EH (cell line): ENCODE data around the gene ISM1.

ENCODE experiments used
- DNase-seq: peaks from one replicate; pipeline ENCODE4 v3.0.0-alpha.2; 2015; ENCODE audit warnings: low read depth

Gene ISM1

DNA sequence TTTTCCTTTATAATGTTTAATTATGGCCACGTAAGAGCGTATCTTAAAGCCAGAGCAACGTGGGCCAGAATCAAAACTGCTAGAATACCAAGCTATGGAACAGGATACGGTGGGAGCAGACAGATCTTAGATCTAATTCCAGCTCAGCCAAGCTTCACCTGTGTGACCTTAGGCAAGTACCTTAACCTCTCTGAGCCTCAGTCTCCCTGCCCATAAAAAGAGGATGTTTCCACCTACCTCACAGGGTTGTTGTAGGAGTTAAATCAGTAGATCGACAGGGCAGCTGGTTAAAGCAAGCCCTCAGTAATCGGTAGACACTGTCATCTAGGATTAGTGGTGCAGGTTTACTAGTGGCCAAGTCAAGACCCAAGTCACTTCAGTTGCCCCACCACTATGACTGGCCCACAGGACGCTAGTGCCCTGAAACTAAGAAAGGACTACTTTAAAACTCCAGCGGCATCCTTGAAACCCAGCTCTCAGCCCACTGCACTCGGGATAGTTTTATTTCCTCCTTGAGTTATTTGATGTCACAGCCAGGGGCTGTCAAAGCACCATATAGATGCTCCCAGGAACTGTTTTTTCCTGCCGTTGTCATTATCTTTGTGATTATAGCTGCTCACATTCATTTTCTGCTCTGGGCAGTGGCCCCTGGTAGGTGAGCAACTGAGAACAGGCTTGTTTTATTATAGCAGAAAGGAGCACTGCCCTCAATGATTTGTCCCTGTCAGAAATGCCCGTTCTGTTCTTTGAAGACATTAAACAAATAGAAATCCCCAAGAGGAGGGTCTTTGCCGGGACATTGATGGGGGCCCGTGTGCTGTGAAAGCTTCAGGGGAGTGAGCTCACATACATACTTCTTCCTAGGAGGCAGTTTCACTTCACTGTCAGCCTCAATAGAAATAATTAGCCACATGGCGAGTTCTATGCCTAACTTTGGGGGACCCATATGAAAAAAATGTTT is 63.1 kb downstream of the ISM1 start:
- DNase-seq: no peak

DNA sequence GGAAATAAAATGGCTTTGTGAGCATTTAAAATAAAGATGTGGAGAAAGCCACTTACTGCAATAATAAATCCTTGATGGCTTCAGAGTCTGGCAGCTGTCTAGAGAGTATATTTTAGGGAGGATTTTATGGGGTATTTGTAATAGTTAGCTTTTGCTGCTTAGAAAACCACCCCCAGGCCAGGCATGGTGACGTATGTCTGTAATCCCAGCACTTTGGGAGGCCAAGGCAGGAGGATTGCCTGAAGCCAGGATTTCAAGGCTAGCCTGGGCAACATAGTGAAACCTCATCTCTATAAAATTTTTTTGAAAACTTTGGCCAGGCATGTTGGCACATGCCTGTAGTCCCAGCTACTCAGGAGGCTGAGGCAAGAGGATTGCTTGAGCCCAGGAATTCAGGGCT is 63.8 kb downstream of the ISM1 start:
- peak; percentile 13 for DNase-seq

DNA sequence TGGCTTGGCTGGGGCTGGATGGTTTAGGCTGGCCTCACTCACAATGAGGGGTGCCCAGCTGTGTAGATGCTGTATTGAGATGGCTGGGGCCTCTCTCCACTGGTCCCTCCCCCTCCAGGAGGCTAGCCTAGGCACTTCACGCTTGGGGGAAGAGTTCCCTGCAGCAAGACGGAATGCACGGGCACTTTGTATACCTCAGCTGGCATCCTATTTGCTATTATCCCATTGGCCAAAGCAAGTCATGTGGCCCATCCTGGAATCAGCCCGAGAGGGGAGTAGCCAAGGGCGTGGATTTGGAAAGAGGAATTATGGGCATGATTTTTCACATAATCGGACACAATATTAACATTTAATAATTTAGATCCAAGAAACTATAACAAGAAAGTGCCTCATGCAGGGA is 64.3 kb downstream of the ISM1 start:
- no peak for DNase-seq

DNA sequence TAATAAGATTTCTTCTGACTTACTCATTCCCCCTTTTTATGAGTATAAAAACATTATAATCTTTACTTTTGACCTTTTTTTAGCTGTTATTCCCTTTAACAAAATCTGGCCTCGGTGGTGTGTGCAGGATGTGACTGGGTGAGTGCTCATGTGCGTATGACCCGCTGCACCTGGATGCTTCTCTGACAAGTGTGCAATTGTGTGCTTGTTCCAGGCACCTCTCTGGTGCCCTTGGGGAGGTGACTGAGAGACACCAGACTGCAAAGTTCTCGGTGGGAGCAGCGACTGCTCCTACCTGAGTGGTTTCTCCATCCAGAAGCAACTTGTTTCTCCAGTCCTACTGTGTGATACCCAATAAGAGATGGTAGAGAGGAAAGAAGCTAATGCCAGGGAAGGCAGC is 65.0 kb downstream of the ISM1 start:
- DNase-seq: no peak

DNA sequence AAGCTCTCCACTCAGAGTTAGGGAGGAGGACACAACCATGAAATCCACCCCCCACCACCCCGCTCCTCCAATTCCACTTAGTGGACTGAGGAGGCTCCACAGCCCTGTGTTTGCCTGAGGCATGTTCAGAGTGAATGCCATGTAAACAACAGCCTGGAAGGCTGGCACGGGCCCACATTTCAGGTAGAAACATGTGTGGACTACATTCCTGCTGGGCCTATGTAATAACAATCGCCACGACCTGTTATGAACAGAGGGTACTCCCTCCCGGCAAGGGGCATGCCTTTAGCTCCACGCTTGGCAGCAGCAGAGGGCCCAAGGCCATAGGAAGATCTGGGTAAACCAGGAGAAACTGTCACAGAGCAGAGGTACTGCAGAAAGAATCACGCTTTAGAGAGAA is 65.5 kb downstream of the ISM1 start:
- DNase-seq: no peak

DNA sequence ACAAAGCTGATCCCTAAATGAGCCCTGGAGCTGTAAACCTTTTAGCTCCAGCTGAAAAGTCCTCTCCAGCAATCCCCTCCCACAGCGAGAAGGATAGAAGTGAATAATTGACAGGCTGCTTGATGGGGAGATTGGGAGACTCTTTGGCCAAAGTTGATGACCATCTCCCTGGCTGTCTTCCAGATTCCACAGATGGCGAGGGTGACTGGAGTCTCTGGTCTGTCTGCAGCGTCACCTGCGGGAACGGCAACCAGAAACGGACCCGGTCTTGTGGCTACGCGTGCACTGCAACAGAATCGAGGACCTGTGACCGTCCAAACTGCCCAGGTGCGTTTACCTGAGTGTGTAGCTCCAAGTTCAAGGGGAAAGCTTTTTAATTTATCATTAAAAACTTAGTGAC is 67.3 kb downstream of the ISM1 start:
- no peak for DNase-seq

DNA sequence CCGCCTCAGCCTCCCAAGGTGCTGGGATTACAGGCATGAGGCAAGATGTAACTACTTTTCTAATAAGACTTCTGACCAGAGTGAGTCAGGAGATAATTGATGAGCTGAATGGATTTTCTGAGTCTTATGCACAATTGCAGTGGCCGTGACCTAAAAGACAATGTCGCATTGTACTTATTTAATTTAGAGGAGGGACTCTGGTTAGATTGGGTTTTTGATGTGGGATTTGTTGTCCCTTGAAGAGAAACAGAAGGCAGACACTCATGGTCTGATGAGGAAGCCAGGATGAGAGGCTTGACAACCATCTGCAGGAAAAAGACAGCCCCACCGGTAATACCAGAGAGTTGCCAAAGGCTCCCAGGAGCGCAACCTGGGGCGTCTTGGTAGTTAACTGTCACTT is 68.0 kb downstream of the ISM1 start:
- DNase-seq: no peak

DNA sequence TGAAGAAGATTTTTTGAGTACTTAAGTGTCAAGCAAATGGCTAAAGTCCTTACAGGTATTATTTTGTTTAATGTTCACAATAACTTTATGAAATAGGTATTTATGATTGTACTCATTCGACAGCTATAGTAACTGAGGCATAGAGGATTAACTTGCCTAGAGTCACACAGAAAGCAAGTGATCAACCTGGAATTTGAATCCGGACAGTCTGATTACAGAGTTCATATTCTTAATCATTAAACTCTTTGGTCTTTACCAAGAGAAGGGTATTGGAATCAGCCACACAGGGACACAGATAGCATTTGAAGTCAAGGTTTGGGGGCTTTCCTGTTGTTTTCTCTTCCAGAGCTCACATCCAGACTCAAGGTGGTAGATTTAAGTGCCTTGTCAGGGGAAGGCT is 69.7 kb downstream of the ISM1 start:
- no peak for DNase-seq

DNA sequence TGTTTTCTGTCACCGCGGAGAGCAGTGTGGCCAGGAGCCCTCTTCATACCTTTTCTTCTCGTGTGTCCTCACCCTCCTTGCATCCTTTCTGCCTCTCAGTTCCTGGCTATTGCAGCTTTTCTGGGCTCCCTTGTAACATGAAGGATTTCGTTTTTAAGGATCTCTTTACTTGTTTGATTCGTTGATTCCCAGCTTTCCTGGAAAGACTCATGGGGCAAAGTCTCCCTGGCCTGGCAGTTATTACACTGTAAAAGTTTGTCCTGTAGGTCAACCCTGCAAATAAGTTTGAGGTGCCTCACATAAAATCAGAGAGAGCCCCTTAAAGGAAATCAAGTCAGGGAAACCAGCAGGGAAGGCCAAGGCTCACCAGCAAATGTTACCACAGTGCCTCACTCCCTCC is 70.1 kb downstream of the ISM1 start:
- no peak for DNase-seq

DNA sequence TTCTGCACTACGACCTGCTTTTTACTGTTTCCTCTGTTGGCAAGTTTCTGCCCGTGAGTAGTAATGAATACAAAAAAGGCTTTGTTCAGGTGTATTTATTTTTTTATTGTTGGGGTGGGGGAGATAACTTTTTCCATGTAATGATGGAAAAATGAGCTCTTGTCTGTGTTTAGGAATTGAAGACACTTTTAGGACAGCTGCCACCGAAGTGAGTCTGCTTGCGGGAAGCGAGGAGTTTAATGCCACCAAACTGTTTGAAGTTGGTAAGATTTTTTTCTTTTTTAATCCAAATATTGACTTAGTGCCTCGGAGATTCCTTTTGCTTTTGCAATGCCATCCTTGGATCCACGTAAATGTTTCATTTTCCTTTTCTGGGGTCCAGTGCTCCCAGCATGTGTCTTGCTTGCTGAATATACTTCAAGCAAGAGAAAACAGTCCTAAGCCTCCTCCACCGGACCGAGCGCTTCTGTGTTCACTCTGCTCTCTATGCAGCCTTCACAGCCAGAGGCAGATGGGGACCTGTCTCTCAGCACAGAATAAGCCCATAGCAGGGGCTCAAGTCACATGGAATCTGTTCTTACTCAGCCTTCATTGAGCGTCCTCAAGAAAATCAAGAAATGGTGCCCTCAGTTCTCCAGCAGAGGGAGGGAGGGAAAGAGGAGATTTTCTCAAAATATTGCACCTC is 71.3 kb downstream of the ISM1 start:
- DNase-seq: no peak

DNA sequence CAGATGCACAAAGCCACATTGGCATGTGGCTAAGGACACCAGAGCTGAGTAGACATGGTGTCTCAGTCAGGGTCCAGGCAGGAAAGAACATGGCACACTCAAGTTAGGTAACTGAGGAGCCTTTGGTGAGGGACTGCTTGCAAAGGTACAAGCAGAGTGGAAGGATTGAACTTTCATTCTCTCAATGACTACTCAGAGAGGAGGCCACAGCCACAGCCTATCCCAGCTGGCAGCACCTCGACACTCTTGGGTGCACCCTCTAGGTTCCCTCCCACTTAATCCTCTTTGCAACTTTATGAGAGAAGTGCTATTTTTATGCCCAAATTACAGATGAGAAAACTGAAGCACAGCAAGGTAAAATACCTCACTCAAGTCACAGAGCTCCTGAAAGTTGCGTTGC is 73.4 kb downstream of the ISM1 start:
- no peak for DNase-seq

DNA sequence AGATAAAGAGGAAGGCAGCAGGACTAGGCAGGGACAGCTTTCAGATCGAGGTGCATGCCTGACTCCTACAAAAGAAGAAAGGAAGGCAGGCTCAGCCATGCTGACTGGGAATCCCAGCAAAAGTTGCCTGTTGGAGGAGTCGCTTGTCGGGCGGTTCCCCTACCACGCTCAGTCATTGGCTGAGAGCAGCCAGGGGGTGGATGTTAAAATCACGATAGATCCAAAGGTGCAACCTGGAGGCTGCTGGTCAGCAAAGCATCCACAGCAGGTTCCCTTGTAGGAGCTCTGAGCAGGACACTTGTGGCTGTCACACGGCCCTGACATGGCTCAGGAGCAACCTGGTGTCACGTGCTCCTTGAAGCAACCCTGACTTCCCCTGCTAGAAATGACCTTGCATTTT is 74.6 kb downstream of the ISM1 start:
- no peak for DNase-seq

DNA sequence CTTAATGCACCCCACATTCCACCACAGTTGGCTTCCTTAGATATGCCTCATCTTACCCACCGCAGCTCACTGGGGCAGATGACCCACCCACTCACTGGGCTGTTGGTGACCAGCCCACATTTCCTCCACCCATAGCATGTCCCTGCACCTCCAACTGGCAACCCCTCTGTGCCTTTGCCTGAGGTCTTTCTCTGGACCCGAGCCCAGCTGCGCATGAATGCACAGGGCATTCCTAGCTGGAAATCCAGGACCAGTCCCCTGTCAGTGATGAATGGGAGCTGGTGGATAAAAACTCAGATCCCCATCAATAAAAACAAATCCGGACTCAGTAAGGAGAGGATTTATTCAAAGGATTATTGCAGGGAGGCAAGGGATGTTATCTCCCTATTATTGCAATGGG is 75.0 kb downstream of the ISM1 start:
- DNase-seq: no peak

DNA sequence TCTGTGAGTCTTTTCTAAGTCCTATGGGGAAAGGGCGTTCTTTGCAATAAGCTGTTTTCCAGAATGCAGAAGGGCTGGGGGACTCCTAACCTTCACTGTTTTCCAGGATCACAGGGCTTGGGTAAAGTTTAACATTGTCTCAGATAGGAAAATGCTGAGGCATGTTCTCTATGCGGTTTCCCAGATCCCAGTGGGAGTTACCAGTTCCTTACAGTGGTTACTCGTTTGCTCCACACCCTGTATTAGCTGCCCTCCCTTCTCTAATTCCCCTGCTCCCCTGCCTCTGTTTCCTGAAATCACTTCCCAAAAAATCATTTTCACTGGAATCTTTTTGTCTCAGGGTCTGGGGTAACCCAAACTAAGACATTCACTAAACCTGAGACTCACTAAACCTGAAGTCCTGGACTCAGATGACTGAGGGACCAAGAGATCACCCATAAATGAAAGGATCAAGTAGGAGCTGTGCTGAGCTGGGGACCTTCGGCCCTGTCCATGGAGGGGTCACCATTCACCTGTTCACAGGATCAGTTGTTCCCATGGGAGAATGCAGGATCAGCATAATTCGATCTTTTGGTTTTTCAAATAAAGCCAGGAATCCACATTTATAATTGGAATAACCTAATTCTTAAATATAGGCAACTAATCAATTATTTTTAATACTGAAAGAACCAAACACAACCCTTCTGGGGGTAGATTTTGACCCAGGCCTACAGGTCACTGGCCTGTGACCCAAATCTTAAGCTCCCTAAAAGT is 76.2 kb downstream of the ISM1 start:
- no peak for DNase-seq

DNA sequence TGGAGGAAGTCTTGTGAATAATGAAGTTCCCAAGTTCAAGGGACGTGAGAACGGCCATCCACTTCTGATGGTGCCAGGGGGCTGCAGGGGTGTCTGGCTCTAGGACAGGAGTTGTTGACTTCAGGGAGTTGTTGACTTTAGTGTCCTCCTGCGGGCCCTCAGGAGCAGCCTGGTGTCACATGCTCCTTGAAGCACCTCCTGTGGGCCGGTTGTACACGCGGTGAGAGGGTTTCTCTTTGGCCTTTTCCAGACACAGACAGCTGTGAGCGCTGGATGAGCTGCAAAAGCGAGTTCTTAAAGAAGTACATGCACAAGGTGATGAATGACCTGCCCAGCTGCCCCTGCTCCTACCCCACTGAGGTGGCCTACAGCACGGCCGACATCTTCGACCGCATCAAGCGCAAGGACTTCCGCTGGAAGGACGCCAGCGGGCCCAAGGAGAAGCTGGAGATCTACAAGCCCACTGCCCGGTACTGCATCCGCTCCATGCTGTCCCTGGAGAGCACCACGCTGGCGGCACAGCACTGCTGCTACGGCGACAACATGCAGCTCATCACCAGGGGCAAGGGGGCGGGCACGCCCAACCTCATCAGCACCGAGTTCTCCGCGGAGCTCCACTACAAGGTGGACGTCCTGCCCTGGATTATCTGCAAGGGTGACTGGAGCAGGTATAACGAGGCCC is 77.8 kb downstream of the ISM1 start:
- DNase-seq: no peak

DNA sequence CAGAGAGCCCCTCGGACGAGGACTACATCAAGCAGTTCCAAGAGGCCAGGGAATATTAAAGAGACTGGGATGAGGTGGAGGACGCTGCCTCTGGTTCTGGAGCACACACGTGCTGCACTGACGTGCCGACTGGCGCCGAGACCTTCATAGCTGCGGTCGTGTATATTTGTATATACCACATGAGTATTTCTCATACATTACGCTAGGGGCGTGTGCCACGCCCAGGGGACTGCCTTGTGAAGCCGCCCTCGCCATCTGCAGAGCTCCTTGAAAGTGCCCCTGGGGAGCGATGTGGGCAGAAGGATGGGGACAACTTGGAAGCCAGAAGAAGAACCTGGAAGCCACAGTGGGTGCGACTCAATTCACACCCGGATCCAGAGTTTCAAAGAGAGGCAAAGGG is 78.3 kb downstream of the ISM1 start:
- no peak for DNase-seq

DNA sequence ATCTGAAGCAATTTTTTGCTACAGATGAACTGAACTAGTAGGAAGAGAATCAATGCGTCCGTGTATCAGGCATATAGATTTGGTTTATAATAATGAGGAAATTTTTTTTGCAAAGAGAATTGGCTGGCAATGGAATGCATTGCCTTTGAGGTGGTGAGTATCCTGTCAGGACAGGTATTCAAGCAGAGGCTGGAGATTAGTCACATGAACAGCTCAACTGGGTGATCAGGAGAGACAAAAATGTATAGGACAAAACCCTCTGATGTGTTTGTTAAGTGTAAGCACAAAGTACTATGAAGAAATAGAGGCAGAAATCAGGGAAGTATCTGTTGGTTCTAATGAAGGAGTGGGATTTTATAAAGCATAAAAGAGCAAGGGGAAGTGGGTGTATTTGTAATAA is 80.5 kb downstream of the ISM1 start:
- DNase-seq: no peak

DNA sequence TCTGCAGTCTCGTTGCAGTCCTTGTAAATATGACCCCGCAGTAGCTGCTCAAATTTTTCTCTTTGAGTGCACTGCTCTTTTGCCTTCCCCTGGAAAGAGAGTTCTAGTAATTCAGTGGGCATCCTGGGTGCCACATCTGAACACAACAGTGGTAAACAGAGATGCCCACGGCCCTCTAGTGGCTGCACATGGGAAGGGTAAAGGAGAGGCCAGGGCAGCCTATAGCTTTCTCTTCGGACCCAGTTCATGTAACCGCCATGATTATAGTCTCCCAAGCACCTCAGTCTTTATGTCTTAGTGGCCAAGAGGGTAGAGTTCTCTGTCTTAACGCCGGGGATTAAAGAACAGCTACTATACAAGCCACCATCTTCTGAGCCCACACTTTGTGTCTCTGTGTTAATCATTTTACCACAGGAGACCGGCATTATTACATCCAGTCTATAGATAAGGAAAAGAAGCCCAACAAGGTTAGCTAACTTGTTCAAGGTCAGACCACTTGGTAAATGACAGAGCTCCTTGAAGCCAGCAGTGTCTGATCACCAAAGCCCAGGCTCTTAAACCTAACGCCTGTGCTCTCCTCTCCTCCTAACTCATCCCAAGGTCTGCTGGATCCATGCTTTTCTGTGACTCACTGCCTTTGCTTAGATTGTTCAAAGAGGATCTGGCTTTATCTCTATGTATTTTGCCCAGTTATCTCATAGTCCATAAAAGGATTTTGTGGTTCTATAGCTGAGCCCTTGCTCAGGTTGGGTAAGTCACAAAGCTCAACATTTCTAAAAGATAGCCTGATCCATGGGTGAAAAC is 81.8 kb downstream of the ISM1 start:
- DNase-seq: peak; percentile 34

DNA sequence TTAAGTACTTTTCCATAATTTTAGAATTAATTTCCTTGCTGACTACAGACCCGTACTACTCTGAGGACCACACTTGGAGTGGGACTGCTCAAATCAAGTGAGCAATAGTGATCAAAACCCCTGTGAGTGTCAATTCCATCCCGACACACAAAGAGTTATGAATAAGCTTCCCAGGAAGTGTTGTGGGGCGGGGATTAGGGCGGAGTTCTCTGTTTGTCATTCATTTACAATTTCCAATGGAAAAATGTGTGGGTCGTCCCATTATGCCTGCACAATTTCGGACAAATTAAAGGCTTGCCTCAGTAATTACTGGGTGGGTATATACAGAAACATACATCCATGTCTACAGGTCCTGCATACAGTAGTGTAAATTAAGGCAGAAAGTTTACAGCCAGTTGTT is 84.2 kb downstream of the ISM1 start:
- DNase-seq: no peak

DNA sequence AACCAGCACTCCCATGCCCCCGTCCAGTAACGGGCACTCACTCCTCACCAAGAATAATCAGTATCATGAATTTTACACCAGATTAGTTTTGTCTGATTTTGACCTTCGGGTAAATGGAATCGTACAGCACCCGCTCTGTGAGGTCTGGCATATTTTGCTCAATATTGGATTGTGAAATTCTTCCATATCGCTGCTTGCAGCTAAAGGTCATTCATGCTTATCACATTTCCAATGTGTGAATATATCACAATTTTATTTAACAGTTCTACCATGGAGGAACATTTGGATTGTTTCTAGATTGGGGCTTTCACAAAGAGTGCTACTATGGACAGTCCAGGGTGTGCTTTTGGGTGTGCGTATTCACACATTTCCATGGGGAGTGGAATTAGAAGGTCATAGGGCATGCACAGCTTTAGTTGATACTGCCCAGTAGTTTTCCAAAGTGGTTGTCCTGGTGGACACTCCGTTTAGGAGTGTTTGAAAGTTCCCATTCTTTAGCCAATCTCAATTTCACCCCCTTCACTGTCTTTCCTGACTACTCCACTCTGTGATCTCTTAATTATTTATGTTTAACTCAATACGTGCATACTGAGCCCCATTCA is 86.6 kb downstream of the ISM1 start:
- DNase-seq: no peak

DNA sequence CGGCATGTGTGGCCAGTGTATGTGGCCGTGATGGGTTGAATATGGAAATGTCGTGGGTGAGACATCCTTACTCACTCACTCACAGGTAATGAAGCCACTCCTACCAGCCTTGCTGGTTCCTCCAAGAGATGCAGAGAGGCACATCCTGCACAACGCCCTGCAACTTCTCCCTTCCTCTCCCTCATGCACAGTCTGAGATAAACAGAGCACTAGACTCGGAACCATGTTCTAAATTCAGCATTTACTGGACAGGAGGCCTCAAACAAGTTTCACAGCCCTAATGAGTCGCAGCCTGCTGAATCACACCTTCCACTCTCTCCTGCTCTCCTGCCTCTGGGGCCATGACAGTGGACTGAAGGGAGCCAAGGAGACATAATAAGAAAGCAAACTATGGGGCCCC is 91.2 kb downstream of the ISM1 start:
- DNase-seq: no peak
